HG02943 (cell line): ENCODE measurements around the gene GRIK1.

Source experiments
- ATAC-seq: cut with Tn5 transposase; IDR thresholded peaks from one replicate; pipeline ENCODE4 v1.9.1; 2021; ENCODE audit warnings: mild to moderate bottlenecking, low read depth, moderate library complexity; ENCODE audit not compliant: unreplicated experiment

GRIK1 gene

DNA sequence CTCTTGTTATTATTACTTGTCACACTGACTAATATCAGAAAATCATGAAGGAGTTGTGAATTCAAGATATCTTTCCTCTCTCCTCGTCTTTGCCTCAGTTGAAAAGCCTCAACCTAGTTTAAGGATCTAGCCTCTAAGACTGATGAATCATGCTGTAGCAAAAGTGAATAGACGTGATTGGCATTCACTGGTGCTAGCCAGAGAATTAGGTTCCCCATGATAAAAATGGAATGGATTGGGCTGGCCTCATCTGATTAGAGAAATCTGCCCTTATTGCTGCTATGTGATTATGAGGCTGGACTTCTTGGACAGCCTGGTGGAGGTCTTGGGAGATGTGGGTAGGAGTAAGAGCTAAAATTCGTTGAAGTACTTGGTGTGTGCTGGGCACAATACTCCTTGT lies 432.8 kb downstream of the GRIK1 start:
- no peak for ATAC-seq

DNA sequence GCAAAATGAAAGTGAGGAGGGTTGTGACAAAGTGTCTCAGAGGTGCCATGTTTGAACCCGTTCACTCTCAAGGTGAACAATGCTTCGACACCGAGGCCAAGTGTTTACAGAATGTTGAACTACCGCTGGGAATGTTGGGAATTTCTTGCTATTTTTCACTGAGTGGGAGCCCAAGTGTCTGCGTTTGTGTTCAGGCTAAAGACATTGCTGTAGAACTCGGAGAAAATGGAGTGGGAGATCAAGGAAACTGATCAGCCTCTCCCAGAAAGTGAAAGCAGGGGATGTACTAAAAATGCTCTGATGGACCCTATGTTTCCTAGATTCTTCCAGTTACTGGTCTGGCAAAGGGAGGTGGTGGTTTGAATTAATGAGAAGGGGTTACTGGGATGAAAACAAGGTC lies 433.6 kb downstream of the GRIK1 start:
- no peak for ATAC-seq

DNA sequence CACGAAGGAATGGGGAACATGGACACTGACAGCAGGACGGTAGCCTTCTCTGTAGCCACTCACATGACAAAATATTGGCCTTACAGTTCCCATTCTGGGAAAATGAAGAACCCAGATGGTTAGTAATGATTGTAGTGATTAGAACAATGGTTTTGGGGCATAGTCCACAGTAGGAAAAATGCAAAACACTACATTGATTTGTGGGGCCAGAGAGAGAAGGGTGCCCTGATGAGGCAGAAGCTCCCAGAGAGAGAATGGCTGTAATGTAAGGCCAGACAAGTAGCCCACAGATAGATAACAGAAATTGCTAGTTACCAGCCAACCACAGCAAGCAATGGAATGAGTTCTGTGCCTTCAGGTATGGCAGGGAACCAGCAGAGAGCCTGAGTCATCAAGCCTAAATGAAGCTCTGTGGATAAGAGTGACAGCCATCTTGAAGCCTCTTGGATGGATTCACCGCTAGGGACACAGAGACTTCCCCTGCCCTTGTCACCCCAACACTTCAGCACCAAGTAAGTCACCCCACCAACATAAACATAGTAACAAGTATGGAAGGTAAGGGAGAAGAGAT lies 435.0 kb downstream of the GRIK1 start:
- ATAC-seq, result no peak

DNA sequence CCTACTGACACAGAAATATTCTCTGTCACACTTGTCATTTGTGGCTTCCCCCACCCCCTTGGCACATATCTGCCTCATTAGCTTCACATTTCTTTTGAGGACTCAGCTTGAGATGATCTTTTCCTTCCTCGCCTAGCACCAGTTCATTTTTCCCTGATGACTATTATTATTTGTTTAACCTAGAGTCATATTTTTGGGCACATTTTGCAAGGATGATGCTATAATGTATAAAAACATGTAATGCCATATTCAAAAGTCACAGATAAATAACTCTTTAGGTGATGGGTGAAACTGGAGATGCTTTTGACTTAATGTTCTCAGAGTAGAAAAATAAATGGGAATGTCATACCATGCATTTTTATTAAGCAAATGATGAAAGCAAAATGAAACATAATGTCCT lies 438.3 kb downstream of the GRIK1 start:
- ATAC-seq, result no peak

DNA sequence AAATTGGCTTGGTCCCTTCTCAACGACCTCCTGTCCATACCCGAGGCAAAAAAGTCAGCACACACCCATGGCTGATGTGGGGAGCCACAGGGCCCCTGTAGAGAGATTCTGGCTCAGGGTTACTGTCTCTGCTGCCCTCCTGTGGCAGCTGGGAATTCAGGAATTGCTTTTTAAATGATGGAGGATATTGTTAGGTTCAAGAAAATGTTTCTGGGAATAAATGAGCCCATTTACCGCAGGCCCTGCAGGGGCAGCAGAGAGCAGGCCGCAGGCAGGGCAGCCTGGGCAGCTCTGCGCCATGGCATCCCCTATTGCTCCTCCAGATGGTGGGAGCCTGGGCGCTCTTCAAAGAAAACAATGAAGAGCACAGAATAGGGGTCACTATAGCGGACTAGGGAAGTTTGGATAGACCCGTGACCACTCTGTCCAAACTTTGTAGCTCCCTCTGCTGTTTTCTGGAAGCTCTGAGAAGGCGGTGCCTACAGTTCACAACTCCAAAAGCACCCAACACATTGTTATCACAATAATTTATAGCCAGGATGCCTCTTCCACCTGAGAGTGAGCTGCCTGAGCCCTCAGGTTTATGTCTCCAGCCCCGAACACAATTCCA lies 440.0 kb downstream of the GRIK1 start:
- no peak for ATAC-seq

- ATAC-seq, result no peak
These were observed 440.6 kb downstream of the GRIK1 start for GRCh38 chr21:29499229-29499628.

DNA sequence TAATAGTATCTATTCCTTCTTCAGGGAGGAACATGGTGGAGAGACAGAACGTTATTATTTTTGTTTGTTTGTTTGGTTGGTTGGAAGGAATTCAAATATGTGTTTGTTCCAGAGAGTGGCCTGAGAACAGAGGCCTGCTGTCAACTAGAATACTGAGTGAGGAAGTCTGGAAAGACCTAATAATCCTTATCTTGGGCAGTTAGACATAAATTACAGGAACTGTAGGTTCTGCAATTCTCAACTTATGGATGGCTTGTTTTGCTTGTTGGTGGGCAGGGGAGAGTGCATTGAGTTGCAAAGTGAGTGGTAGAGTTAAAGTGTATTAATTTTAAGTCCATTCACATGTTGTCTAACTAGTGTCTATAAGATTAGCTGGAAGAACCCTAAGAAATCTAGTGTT lies 443.5 kb downstream of the GRIK1 start:
- ATAC-seq, result no peak

DNA sequence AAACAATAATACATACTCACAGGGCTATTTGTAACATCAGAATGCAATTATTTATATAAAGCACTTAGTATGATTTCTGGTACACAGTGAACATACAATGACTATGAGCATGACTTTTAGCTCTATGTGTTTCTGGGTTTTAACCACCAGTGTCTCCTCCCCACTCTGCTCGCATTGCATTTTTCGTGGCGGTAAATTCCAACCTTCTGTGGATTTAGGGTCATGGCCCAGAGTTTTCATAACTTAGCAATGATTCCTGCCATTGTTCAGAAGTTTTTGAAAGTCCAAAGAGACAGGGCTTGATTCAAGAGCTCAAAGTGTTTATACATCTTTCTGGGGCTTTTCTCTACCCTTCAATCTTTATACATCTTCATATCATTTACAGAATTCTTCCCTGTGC lies 449.8 kb downstream of the GRIK1 start:
- ATAC-seq, result no peak

DNA sequence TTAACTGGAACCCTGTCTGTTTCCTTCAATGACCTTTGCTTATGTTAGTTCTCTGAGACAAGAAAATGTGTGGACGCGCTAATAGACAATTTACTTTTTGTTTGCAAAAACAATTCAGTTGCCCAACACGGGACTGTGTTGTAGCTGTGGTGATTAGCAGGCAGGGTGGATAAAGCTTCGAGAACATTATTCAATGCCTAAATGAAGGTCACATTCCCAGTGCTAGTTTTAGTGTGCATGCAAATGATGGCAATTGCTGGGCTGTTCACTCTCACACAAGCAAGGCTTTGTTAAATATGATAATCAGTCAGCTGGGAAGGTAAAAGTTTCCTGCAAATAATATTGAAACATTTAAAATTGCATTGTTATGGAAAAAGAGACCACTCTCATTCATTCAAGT lies 452.6 kb downstream of the GRIK1 start:
- ATAC-seq, result no peak
